DMS53 treated with DMSO at 0.1 percent for 48 hours (cell line): ENCODE results near the gene AQP12A.

Source experiments
- DNase-seq: peaks from one replicate; lab custom pipeline; 2025; ENCODE audit not compliant: unreplicated experiment; lab: John Stamatoyannopoulos, UW

Gene AQP12A

GRCh38 chr2:240704651-240705050, 13.0 kb downstream of the AQP12A start:
- DNase-seq = no peak

GRCh38 chr2:240705204-240705791, 13.6 kb downstream of the AQP12A start:
- no peak for DNase-seq

DNA sequence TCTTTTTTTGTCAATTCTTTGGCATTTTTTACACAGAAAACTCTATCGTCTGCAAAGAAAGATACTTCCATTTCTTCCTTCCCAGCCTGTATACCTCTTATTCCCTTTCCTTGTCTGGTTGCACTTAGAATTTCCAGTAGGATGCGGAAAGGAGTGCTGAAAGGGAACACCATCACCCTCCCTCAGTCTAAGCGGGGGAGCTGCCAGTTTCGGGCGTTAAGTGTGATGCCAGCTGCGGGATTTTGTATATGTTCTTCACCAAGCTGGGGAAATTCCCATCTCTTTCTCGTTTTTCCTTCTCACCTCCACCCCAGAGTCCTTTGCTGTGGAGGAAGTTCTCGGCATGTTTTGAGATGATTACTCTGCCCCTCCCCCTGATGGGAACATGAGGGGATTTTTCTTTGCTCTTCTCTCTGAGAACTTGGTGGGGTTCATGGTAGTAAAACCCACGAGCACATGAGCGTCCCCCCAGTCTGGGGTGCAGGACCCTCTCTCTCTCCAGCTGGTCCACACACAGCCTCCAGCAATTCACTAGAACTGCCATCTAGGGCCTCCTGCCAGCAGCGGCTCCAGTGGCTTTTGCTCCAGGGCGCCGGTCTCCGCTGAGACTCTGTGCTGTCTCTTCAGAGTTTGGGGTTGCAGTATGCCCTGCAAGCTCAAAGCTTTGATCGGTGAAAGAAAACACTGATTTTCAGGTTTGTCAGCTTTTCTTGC, 15.5 kb downstream of the AQP12A start:
- no peak for DNase-seq

DNA sequence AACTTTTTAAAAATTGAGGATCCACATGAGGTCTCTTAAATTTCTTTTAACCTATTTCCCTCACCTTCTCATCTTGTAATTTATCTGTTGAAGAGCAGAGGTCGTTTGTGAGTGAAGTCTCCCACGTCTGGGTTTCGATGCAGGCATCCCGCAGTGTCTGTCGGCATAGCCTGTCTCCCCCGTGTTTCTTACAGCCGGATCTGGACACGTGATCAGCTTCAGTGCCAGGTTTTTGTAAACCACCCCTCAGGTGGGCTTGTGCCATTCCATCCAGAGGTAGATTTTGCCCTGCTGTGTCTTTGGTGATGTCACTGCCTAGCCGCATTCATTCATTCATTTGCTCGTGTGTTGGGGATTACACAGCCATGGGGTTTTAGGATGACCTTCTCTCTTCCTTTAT, 16.2 kb downstream of the AQP12A start:
- no peak for DNase-seq

- DNase-seq = no peak
Observed at GRCh38 chr2:240708457-240708856, 16.8 kb downstream of the AQP12A start.

DNA sequence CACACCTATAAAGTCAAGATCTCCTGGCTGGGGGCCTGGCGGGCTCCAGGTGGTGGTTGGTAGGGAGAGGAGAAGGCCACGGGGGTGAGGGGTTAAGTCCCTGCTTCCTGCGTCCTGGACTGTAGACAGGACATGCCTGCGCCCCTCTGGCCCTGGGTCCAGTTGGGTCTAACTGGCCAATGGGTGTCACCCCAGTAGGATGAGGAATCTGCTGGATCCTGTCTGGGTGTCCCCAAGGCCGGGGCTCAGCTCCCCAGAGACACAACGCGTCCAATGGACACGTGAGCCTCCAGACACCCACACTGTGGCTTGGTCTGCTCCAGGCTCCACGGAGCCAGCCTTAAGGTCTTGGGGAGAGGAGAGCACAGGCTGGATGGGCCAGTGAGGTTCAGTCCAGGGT, 19.6 kb downstream of the AQP12A start:
- no peak for DNase-seq

DNA sequence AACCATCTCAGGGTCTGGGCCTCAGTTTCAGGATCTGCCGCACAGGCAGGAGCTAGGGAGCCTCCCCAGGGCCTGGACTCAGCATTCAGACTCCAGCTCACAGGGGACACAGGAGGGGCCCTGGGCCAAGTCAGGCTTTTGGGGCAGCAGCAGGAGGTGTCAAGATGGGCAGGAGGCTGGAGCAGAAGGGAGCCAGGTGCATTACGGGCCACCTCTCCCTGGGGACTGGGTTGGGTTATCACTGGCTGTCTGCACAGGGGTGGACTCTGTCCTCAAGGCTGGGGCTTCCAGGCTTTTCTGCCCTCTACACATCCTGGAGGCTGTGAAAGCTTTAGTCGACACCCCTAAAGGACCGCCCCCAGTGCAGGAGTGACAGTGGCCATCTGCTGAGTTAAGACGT, 20.0 kb downstream of the AQP12A start:
- no peak for DNase-seq

DNA sequence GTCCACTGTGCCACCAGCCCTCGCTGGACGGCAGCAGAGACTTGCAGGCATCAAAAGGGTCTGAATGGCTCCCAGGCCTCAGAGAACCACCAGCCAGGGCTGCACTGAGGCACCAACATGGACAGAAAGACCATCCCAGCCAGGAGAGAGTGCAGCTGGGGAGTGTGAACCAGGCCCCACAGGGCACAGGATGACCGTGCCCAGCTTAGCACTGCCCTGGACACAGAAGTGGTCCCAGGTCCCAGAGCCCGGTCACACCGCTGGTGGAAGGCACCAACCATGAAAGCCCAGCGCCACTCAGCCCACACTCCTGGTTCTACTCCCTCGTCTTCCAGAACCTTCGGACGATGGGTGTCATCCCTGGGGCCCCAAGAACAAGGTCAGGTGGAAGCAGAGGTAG, 20.5 kb downstream of the AQP12A start:
- DNase-seq = no peak

DNA sequence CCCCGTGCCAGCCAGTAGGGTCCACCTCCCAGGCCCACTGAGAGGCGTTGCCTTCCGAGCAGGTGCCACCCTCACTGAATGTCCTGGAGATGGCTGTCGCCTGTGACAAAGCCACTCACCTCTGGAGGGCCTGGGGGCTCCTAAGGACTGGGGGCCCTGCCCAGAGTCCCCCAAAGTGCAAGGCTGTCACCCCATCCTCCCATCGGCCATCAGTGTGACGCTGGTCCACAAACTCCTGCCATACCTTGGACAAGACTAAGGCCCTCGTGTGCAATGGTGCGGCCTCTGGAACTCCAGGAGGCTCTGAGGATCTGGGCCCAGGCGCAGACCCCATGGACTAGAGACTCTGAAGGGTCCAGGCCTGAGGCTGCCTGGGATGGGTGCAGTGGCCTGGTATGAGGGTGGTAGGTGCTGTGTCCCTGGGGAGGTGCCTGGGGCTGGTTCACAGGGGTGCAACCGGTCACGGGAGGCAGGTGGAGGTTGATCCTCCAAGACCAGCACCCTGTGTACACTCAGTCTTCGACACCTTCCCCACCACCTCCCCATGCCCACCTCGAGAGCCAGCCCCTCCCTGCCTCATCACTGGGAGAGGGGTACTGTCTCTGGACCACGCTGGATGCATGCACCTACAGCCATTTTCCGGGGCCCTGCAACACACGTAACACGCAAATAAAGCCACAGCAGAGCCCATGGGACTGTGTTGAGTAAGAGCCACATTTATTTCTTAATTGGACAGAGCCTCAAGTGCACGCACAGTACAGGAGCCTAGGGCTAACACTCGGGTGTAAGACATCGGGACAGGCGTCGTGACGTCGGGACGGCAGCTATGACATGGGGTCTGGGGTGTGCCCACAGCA, 21.6 kb downstream of the AQP12A start:
- DNase-seq = no peak

- DNase-seq = no peak
Observed at GRCh38 chr2:240713928-240714746, 22.5 kb downstream of the AQP12A start.

DNA sequence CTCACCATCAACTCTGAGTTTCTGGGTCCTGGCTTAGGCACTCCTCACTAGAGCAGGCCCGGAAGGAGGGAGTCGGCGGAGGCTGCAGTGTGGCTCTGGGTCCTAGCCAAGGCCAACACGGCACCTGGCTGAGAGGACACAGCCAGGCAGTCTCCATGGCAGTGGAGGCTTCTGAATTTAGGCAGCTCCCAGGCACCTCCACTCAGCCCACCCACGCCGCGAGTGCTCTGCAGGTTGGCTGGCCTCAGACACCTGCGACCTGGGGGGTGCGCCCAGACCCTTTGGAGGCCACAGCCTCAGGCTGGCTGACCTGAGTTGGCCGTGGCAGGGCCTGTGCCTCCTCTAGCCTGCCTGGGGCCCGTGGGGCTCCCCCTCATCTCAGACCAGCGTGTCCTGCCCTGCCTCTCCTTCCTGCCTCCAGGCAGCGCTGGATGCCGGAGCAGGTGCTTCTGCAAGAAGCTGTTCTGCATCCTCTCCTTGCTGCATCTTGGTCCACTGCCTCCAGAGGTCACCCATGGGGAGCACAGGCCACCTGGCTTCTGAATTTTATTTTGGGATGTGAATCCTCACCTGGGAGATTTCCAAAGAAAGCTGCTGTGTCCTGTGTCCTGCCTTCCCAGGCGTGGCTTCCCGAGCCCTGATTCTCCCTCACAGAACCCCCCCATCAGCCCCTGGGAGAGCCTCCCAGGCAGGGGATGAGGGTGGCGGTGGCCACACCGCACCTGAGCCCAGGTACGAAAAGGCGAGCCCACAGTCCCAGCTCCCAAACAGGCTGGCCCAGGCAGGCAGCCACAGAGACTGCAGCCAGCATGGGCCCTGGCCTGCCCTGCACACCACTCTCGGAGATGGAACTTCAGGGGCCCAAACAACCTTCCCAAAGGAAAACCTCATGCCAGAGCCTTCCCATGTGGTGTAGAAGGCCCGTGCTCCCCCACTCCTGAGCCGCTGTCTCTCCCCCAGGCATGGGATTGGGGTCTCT, 23.4 kb downstream of the AQP12A start:
- DNase-seq = no peak

GRCh38 chr2:240716130-240716798, 24.6 kb downstream of the AQP12A start:
- DNase-seq = no peak

- DNase-seq = no peak
Observed at GRCh38 chr2:240717181-240717641, 25.5 kb downstream of the AQP12A start.

DNA sequence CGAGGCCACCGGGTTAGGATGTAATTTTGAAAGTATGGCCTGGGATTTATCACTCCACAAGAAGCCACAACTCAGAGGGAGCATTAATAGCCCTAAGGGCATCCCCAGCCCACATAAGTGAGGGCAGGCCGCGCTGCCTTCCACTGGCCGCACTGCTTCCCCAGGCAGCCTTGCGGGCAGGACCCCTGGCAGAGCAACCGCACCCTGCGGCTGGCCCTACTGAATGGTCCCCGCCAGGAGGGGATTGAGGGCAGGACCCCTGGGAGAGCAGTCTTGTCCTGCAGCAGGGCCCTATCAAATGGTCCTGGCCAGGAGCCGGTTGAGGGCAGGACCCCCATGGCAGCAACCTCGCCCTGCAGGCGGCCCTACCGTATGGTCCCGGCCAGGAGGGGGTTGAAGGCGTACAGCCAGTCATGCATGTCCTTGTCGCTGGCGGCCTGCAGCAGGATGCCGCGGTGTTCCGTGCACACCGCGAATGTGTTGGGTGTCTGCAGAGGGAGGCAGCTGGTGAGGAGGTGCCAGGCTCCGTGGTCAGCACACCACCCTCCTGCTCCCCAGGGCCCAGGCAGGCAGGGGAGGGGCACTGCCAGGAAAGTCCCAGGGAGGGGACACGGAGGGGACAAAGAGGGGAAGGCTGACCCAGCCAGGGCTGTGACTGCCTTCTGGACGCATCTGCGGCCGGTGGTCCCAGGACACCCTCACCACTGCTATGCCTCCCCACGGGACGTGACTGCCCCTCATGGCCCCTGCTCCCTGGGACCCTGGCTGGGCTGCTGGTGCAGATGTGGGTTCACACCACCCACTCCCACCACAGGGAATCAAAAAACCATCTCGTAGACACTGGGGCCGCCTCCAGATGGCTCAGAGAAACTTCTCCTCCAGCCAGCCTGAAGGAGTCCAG, 26.3 kb downstream of the AQP12A start:
- no peak for DNase-seq

- no peak for DNase-seq
Observed at GRCh38 chr2:240718896-240719490, 27.3 kb downstream of the AQP12A start.

DNA sequence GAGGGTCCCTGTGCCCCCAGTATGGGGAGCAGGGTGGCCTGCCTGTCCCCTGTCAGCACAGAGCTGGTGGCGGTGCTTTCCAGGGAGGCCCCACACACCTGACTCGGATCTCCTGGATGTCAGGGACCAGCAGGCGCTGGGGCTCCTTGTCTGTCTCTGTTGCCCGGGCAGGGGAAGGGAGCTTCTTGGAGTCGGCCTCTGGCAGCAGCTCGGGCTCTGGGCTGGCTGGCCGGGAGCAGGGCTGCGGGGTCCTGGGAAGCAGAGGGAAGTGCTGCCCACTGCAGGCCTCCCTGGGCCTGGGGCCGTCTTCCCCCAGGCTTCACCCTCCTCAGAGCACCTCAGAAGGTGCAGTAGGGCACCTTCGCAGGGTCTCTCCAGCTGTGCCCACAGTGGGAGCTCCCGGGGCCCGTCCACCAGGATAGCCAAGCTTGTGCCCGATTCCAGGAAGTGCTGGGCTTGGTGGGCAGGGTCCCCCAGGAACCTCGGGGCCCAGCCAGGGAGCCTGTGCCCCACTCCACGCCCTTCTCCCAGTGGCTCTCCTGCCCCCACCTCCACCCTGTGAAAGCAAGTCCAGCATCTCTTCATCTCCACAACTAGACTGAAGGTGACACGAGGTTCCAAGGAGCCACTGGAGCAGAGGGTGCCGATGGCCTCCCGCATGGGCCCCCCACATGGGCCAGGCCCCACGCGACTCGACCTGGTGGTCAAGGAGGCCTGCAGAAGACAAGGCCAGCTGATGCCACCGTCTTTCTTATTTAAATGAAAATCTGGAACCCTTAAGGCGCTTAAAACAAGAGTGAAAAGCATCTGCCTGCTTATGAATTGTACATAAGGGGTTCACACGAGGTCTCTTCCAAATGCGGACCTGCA, 28.2 kb downstream of the AQP12A start:
- DNase-seq = no peak
